ENCODE results near the gene THSD4. TPM values are rescaled to one million over a fixed set of nuclear protein-coding genes. Genes with fewer than 3 reads are reported as not detected.

Gene THSD4
- polyA plus RNA-seq, 1 donor from 2014 or later: 0.46 TPM

GRCh38 chr15:71682001-71682400, 566.7 kb downstream of the THSD4 start:
- no peaks in the 10 kb centered on the region for H3K79me2 ChIP-seq (replicated peaks; ENCODE audit: insufficient read depth, low read length)
- H3K9me2 ChIP-seq (ENCODE audit: insufficient read depth, low read length): no peaks in the 10 kb centered on the region
- TF ChIP-seq CTCF (IDR thresholded peaks at IDR 0.05; ENCODE audit: poor library complexity, severe bottlenecking) (no peak), MXI1 (conservative IDR thresholded peaks at IDR 0.05; ENCODE audit: poor library complexity, severe bottlenecking) (no peak), TAF1 (IDR thresholded peaks at IDR 0.05; ENCODE audit: low read depth) (no peak), EP300 (conservative IDR thresholded peaks at IDR 0.05; ENCODE audit: poor library complexity, severe bottlenecking) (no peak), POLR2AphosphoS5 (IDR thresholded peaks at IDR 0.05) (no peak), REST (IDR thresholded peaks at IDR 0.05; ENCODE audit: borderline replicate concordance) (no peak), RAD21 (conservative IDR thresholded peaks at IDR 0.05) (no peak), EZH2 (IDR thresholded peaks at IDR 0.05; ENCODE audit: borderline replicate concordance, insufficient read depth, low read length, poor library complexity, severe bottlenecking) (no peak), SMC3 (conservative IDR thresholded peaks at IDR 0.05; ENCODE audit: poor library complexity) (no peak)
- no peak overlapping the region for H3K4me2 ChIP-seq (ENCODE audit: low read length)
- H3K36me3 ChIP-seq (ENCODE audit: insufficient read depth, low read length): no peaks in the 10 kb centered on the region
- H3K9ac ChIP-seq (ENCODE audit: low read length): no peak overlapping the region
- no peaks in the 10 kb centered on the region for H3K9me3 ChIP-seq (ENCODE audit: low read length)
- H3F3A ChIP-seq (ENCODE audit: insufficient read depth, low read length, poor library complexity, severe bottlenecking): no peaks in the 10 kb centered on the region
- H4K20me1 ChIP-seq (ENCODE audit: insufficient read depth): no peaks in the 10 kb centered on the region
- no peak overlapping the region for H3K27ac ChIP-seq (ENCODE audit: low read length)
- no peak overlapping the region for H2AFZ ChIP-seq (ENCODE audit: low read depth, low read length)
- H3K27me3 ChIP-seq (ENCODE audit: insufficient read depth, low read depth, low read length): no peaks in the 10 kb centered on the region
- H3K4me3 ChIP-seq (ENCODE audit: low read length): no peak overlapping the region

- Histone ChIP-seq H3K4me3 (ENCODE audit: low read length) (no peak overlapping the region), H3K27ac (ENCODE audit: low read length) (no peak overlapping the region), H3K9me2 (ENCODE audit: insufficient read depth, low read length) (no peaks in the 10 kb centered on the region), H2AFZ (ENCODE audit: low read depth, low read length) (no peak overlapping the region), H3K27me3 (ENCODE audit: insufficient read depth, low read depth, low read length) (no peaks in the 10 kb centered on the region), H3K9me3 (ENCODE audit: low read length) (no peaks in the 10 kb centered on the region), H4K20me1 (ENCODE audit: insufficient read depth) (no peaks in the 10 kb centered on the region), H3K79me2 (replicated peaks; ENCODE audit: insufficient read depth, low read length) (no peaks in the 10 kb centered on the region), H3K36me3 (ENCODE audit: insufficient read depth, low read length) (no peaks in the 10 kb centered on the region), H3F3A (ENCODE audit: insufficient read depth, low read length, poor library complexity, severe bottlenecking) (no peaks in the 10 kb centered on the region), H3K4me2 (ENCODE audit: low read length) (no peak overlapping the region), H3K9ac (ENCODE audit: low read length) (no peak overlapping the region)
- TF ChIP-seq CTCF (IDR thresholded peaks at IDR 0.05; ENCODE audit: poor library complexity, severe bottlenecking) (no peak), TAF1 (IDR thresholded peaks at IDR 0.05; ENCODE audit: low read depth) (no peak), POLR2AphosphoS5 (IDR thresholded peaks at IDR 0.05) (no peak), REST (IDR thresholded peaks at IDR 0.05; ENCODE audit: borderline replicate concordance) (no peak), MXI1 (conservative IDR thresholded peaks at IDR 0.05; ENCODE audit: poor library complexity, severe bottlenecking) (no peak), SMC3 (conservative IDR thresholded peaks at IDR 0.05; ENCODE audit: poor library complexity) (no peak), EZH2 (IDR thresholded peaks at IDR 0.05; ENCODE audit: borderline replicate concordance, insufficient read depth, low read length, poor library complexity, severe bottlenecking) (no peak), RAD21 (conservative IDR thresholded peaks at IDR 0.05) (no peak), EP300 (conservative IDR thresholded peaks at IDR 0.05; ENCODE audit: poor library complexity, severe bottlenecking) (no peak)
Observed at GRCh38 chr15:71683411-71684274, 568.4 kb downstream of the THSD4 start.

Measured in neural cell (in vitro differentiated cells).